HepG2 (cell line): ENCODE data around the gene PDE4D. TPM values are rescaled to one million over a fixed set of nuclear protein-coding genes. Genes with fewer than 3 reads are reported as not detected.

Experiments used
- ATAC-seq: fragments of 200-7000 bp; cut with Tn5 transposase; 3 replicates; pipeline ENCODE4 v1.9.1; 2020; ENCODE audit warnings: mild to moderate bottlenecking, moderate library complexity
- BruUV-seq: library from RNA; stranded (reverse); fragments of 400-500 nt; replicated peaks from 2 replicates; lab custom pipeline; 2021; lab: Mats Ljungman, UMichigan
- CTCF ChIA-PET: fragments of 300-600 bp; formaldehyde crosslinking; extraction: SDS; loops from one replicate; lab custom pipeline; 2021; ENCODE audit warnings: low total read pairs, inconsistent platforms, low intra/inter-chr PET ratio; lab: Yijun Ruan, JAX
- POLR2A ChIA-PET: fragments of 350-600 bp; sonication (Branson Sonifier 250); formaldehyde crosslinking; loops from one replicate; lab custom pipeline; 2020; ENCODE audit warnings: antibody characterized with exemption, inconsistent platforms; lab: Yijun Ruan, JAX
- DNase-seq: peaks from one replicate; pipeline ENCODE4 v3.0.0-alpha.2; 2015; ENCODE audit warnings: low spot score
- FAIRE-seq: peaks from 3 replicates; lab custom pipeline; 2011; peaks lifted over from hg19 to GRCh38; lab: Jason Lieb, UNC
- H2AFZ ChIP-seq: one replicate; pipeline ENCODE4 v1.6.1; 2011; ENCODE audit warnings: low read length, inconsistent platforms
- H3K27ac ChIP-seq: fragments of 300-600 bp; 3 replicates; pipeline ENCODE4 v1.8.0; 2011; ENCODE audit warnings: mixed run types, mild to moderate bottlenecking, mixed read lengths, low read length, inconsistent platforms; ENCODE audit not compliant: insufficient read depth; ENCODE audit errors: extremely low read length
- H3K27me3 ChIP-seq, 2 experiments: fragments of 200-600 bp in 1 of 2; 2 replicates in 1 of 2; 3 replicates in 1 of 2; pipeline versions ENCODE4 v1.6.0 to v1.8.0; 2011; ENCODE audit warnings: low read length in 2 of 2, mild to moderate bottlenecking in 2 of 2, moderate library complexity in 2 of 2, inconsistent platforms in 1 of 2; ENCODE audit not compliant: insufficient read depth in 2 of 2, control insufficient read depth in 1 of 2
- H3K36me3 ChIP-seq, 2 experiments: fragments of 200-600 bp in 1 of 2; replicated peaks in 1 of 2; 2 replicates in 1 of 2; 3 replicates in 1 of 2; pipeline versions ENCODE4 v1.5.1 to v1.8.0; 2011; ENCODE audit warnings: low read length in 2 of 2, inconsistent platforms in 1 of 2; ENCODE audit not compliant: insufficient read depth in 2 of 2, control insufficient read depth in 1 of 2
- H3K4me1 ChIP-seq: 2 replicates; pipeline ENCODE4 v1.5.1; 2012; ENCODE audit warnings: low read length, inconsistent platforms; ENCODE audit not compliant: insufficient read depth
- H3K4me2 ChIP-seq: 2 replicates; pipeline ENCODE4 v1.6.0; 2011; ENCODE audit warnings: low read depth, low read length, inconsistent platforms
- H3K4me3 ChIP-seq, 3 experiments: fragments of 200-600 bp in 1 of 3; sonication (generic), shearing (Covaris generic) in 1 of 3; replicated peaks in 1 of 3; 2 replicates each; pipeline ENCODE4 v1.5.1; 2011 to 2016; ENCODE audit warnings: low read length in 3 of 3, inconsistent platforms in 2 of 3, low read depth in 2 of 3, mild to moderate bottlenecking in 2 of 3, control low read depth in 1 of 3, mixed read lengths in 1 of 3; ENCODE audit not compliant: insufficient read depth in 1 of 3
- H3K79me2 ChIP-seq: one replicate; pipeline ENCODE4 v1.6.1; 2011; ENCODE audit warnings: low read length, inconsistent platforms; ENCODE audit not compliant: insufficient read depth
- H3K9ac ChIP-seq: 2 replicates; pipeline ENCODE4 v1.6.0; 2011; ENCODE audit warnings: mild to moderate bottlenecking, low read depth, low read length, inconsistent platforms; ENCODE audit not compliant: insufficient read depth
- H3K9me3 ChIP-seq: 2 replicates; pipeline ENCODE4 v1.5.1; 2012; ENCODE audit warnings: mild to moderate bottlenecking, low read length
- H4K20me1 ChIP-seq: 2 replicates; pipeline ENCODE4 v1.6.0; 2011; ENCODE audit warnings: inconsistent platforms, mild to moderate bottlenecking, low read length, moderate library complexity; ENCODE audit not compliant: insufficient read depth
- GPN1 ChIP-seq: sonication (generic); formaldehyde crosslinking; IDR thresholded peaks from 2 replicates; pipeline ENCODE4 v1.5.1; 2020; ENCODE audit warnings: missing genetic modification reagents, borderline replicate concordance
- GTF3A ChIP-seq: sonication (generic); formaldehyde crosslinking; conservative IDR thresholded peaks from 2 replicates; pipeline ENCODE4 v1.4.0; 2020; ENCODE audit warnings: mild to moderate bottlenecking, missing genetic modification reagents
- HMGXB4 ChIP-seq, 2 experiments: sonication (generic) in 1 of 2; formaldehyde crosslinking in 1 of 2; IDR thresholded peaks; 2 replicates each; pipeline versions ENCODE4 v1.4.0 to v1.6.1; 2018 to 2020; ENCODE audit warnings: missing genetic modification reagents in 2 of 2, borderline replicate concordance in 1 of 2, low read depth in 1 of 2, mild to moderate bottlenecking in 1 of 2, missing biosample characterization in 1 of 2
- LRRFIP1 ChIP-seq: sonication (generic); formaldehyde crosslinking; conservative IDR thresholded peaks from 2 replicates; pipeline ENCODE4 v1.4.0; 2020; ENCODE audit warnings: missing genetic modification reagents
- NFYC ChIP-seq: IDR thresholded peaks from 2 replicates; pipeline ENCODE4 v1.6.1; 2016; ENCODE audit warnings: missing genetic modification reagents, missing compliant biosample characterization
- SIX1 ChIP-seq: sonication (generic); formaldehyde crosslinking; IDR thresholded peaks from 2 replicates; pipeline ENCODE4 v1.4.0; 2020; ENCODE audit warnings: missing genetic modification reagents, borderline replicate concordance
- SRF ChIP-seq: IDR thresholded peaks from 2 replicates; pipeline ENCODE4 v1.6.1; 2011; ENCODE audit warnings: mild to moderate bottlenecking, low read depth, low read length, moderate library complexity
- SRSF1 ChIP-seq: fragments of 200-400 bp; formaldehyde crosslinking; optimal IDR thresholded peaks from 2 replicates; pipeline ENCODE3; 2017; ENCODE audit warnings: mild to moderate bottlenecking, low read depth, low read length, moderate library complexity
- TEAD3 ChIP-seq: optimal IDR thresholded peaks from 2 replicates; pipeline ENCODE3; 2016; ENCODE audit warnings: borderline replicate concordance
- TERF1 ChIP-seq: sonication (generic); formaldehyde crosslinking; IDR thresholded peaks from 2 replicates; pipeline ENCODE4 v1.8.0; 2022; ENCODE audit warnings: mild to moderate bottlenecking, missing genetic modification reagents, moderate library complexity
- ZBTB2 ChIP-seq: sonication (generic); formaldehyde crosslinking; IDR thresholded peaks from 2 replicates; pipeline ENCODE4 v1.8.0; 2022; ENCODE audit warnings: low read depth, missing genetic modification reagents
- ZFP90 ChIP-seq: sonication (generic); formaldehyde crosslinking; IDR thresholded peaks from 2 replicates; pipeline ENCODE4 v1.8.0; 2022; ENCODE audit warnings: missing genetic modification reagents, mild to moderate bottlenecking, inconsistent platforms, borderline replicate concordance
- ZNF251 ChIP-seq: sonication (generic); formaldehyde crosslinking; IDR thresholded peaks from 2 replicates; pipeline ENCODE4 v1.9.0; 2021; ENCODE audit warnings: mild to moderate bottlenecking, missing genetic modification reagents
- ZNF264 ChIP-seq: sonication (generic); formaldehyde crosslinking; IDR thresholded peaks from 2 replicates; pipeline ENCODE4 v1.4.0; 2020; ENCODE audit warnings: missing genetic modification reagents
- ZNF331 ChIP-seq: sonication (generic); formaldehyde crosslinking; IDR thresholded peaks from 2 replicates; pipeline ENCODE4 v1.4.0; 2020; ENCODE audit warnings: missing genetic modification reagents
- ZNF670 ChIP-seq: sonication (generic); formaldehyde crosslinking; IDR thresholded peaks from 2 replicates; pipeline ENCODE4 v1.8.0; 2022; ENCODE audit warnings: mild to moderate bottlenecking, missing genetic modification reagents, borderline replicate concordance
- ZNF713 ChIP-seq: sonication (generic); formaldehyde crosslinking; IDR thresholded peaks from 2 replicates; pipeline ENCODE4 v1.4.0; 2020; ENCODE audit warnings: mild to moderate bottlenecking, missing genetic modification reagents
- in situ Hi-C: cut with HindIII; loops from 2 replicates; pipeline ENCODE4 v1.10.0; 2017; ENCODE audit warnings: low pct_unique_long_range_greater_than_20kb; ENCODE audit not compliant: extremely low pct_ligation_motif_present
- intact Hi-C: fragments of 100-400 bp; cut with micrococcal nuclease; formaldehyde crosslinking; loops from one replicate; pipeline ENCODE4 v1.10.0; 2022; ENCODE audit not compliant: unreplicated experiment
- polyA plus RNA-seq, 8 experiments: library from polyadenylated mRNA; depleted of rRNA in 3 of 8; stranded (reverse) in 7 of 8; unstranded in 1 of 8; fragments of >200 nt; fragmentation: Illumina TruSeq in 4 of 8; extraction: Trizol in 4 of 8; gene quantifications; 2 replicates each; pipeline versions ENCODE4 v1.2.1 to v1.2.3, GENCODE V29; 2011 to 2016; ENCODE audit warnings: low read depth in 4 of 8, missing spikeins in 1 of 8, mixed read lengths in 1 of 8; ENCODE audit not compliant: insufficient read depth in 1 of 8
- total RNA-seq, 5 experiments: library from RNA; depleted of rRNA; stranded (reverse); fragments of >200 nt; fragmentation: Illumina TruSeq; extraction: Trizol; gene quantifications; 2 replicates each; pipeline ENCODE4 v1.2.3, GENCODE V29; 2016; ENCODE audit warnings: low read depth in 1 of 5

PDE4D gene
- total and polyA plus RNA-seq, 2 of the 13 experiments (the other 11 are each of a cell fraction or from before 2014, with no cell fraction given), result 7.0 to 12.2 TPM

- in situ Hi-C loops, result no loop called here
- TF ChIP-seq LRRFIP1, result no peak
- TF ChIP-seq ZBTB2, result no peak
- TF ChIP-seq SRSF1, result no peak
- no peak for TF ChIP-seq SRF
- no peak for TF ChIP-seq TERF1
- no peak for TF ChIP-seq GPN1
- TF ChIP-seq ZFP90, result no peak
- TF ChIP-seq ZNF251 (CRISPR knock-in tag), result no peak
- TF ChIP-seq ZNF264 (CRISPR knock-in tag), result no peak
- TF ChIP-seq ZNF331 (CRISPR knock-in tag), result no peak
- no peak for TF ChIP-seq NFYC (CRISPR knock-in tag)
- TF ChIP-seq ZNF670 (CRISPR knock-in tag), result no peak
- no peak for TF ChIP-seq HMGXB4 (CRISPR knock-in tag; IDR thresholded peaks at IDR 0.05; ENCODE audit: borderline replicate concordance in 1 of 2, low read depth in 1 of 2)
- TF ChIP-seq GTF3A, result no peak
- TF ChIP-seq ZNF713 (CRISPR knock-in tag), result no peak
- TF ChIP-seq TEAD3 (CRISPR knock-in tag), result no peak
- no peak for TF ChIP-seq SIX1 (CRISPR knock-in tag)
These were observed 310.8 kb downstream of the PDE4D start for GRCh38 chr5:59582746-59583145.

More at GRCh38 chr5:59582746-59583145, 310.8 kb downstream of the PDE4D start:
- Histone ChIP-seq H3K79me2 (no peaks in the 10 kb centered on the region), H3K36me3 (no peaks in the 10 kb centered on the region), H3K4me1 (0 out of 2 replicates have a peak, but pooled peaks cover 8% of the 10 kb centered on the region), H3K9me3 (no peaks in the 10 kb centered on the region), H2AFZ (no peak overlapping the region), H3K4me3 (no peak overlapping the region), H3K4me2 (no peak overlapping the region), H3K9ac (no peak overlapping the region), H3K27ac (no peak overlapping the region), H4K20me1 (no peaks in the 10 kb centered on the region), H3K27me3 (no peaks in the 10 kb centered on the region)
- DNase-seq (no peak), ATAC-seq (no peak), FAIRE-seq (no peak)
- ChIA-PET CTCF (no interaction called here), POLR2A (no interaction called here)
- intact Hi-C loops, result no loop called here
- no TSS peak for BruUV-seq
